Caco-2 (cell line): Measurements from ENCODE around the gene FBN3. TPM values are rescaled to one million over a fixed set of nuclear protein-coding genes. Genes with fewer than 3 reads are reported as not detected.

Source experiments
- BruUV-seq: library from RNA; stranded (reverse); fragments of 400-500 nt; replicated peaks from 2 replicates; lab custom pipeline; 2021; lab: Mats Ljungman, UMichigan
- CTCF ChIA-PET: fragments of 300-600 bp; sonication (Branson Sonifier 250); formaldehyde crosslinking; loops from one replicate; lab custom pipeline; 2022; ENCODE audit warnings: antibody characterized with exemption; lab: Charles Lee
- POLR2A ChIA-PET: fragments of 300-600 bp; sonication (Branson Sonifier 250); formaldehyde crosslinking; loops from one replicate; lab custom pipeline; 2022; ENCODE audit warnings: antibody characterized with exemption; lab: Charles Lee
- DNase-seq, 2 experiments: peaks; one replicate each; pipeline versions ENCODE4 v3.0.0 to v3.0.0-alpha.2; 2020 to 2022
- H3K27me3 ChIP-seq: replicated peaks from 2 replicates; pipeline ENCODE4 v1.6.0; 2011; ENCODE audit warnings: low read length; ENCODE audit not compliant: control insufficient read depth, insufficient read depth
- H3K36me3 ChIP-seq: 2 replicates; pipeline ENCODE4 v1.5.1; 2011; ENCODE audit warnings: low read length; ENCODE audit not compliant: control insufficient read depth, insufficient read depth
- H3K4me1 ChIP-seq: fragments of 250-450 bp; sonication (Bioruptor Pico); 2 replicates; pipeline ENCODE4 v1.5.1; 2020; ENCODE audit warnings: mild to moderate bottlenecking
- H3K4me3 ChIP-seq: 2 replicates; pipeline ENCODE4 v1.5.1; 2011; ENCODE audit warnings: low read depth, mild to moderate bottlenecking, control low read depth, low read length
- H3K9me3 ChIP-seq: fragments of 250-450 bp; sonication (Bioruptor Pico); 2 replicates; pipeline ENCODE4 v1.5.1; 2020; ENCODE audit warnings: mild to moderate bottlenecking, moderate library complexity
- H3K27ac Mint-ChIP-seq: one replicate; pipeline ENCODE4 v1.8.0; 2022; ENCODE audit warnings: mixed read lengths; ENCODE audit not compliant: unreplicated experiment
- H3K27me3 Mint-ChIP-seq: one replicate; pipeline ENCODE4 v1.8.0; 2022; ENCODE audit warnings: mixed read lengths; ENCODE audit not compliant: insufficient read depth, unreplicated experiment
- H3K36me3 Mint-ChIP-seq: one replicate; pipeline ENCODE4 v1.8.0; 2022; ENCODE audit warnings: mild to moderate bottlenecking, mixed read lengths; ENCODE audit not compliant: insufficient read depth, unreplicated experiment
- H3K4me1 Mint-ChIP-seq: one replicate; pipeline ENCODE4 v1.8.0; 2022; ENCODE audit warnings: low read depth, mixed read lengths; ENCODE audit not compliant: unreplicated experiment
- H3K4me3 Mint-ChIP-seq: one replicate; pipeline ENCODE4 v1.8.0; 2022; ENCODE audit warnings: mild to moderate bottlenecking, moderate library complexity, mixed read lengths; ENCODE audit not compliant: unreplicated experiment
- H3K9me3 Mint-ChIP-seq: one replicate; pipeline ENCODE4 v1.8.0; 2022; ENCODE audit warnings: mixed read lengths; ENCODE audit not compliant: unreplicated experiment
- CTCF ChIP-seq, 2 experiments: fragments of 200-600 bp in 1 of 2; IDR thresholded peaks; 1 replicate in 1 of 2; 2 replicates in 1 of 2; pipeline versions ENCODE4 v1.5.1 to v1.8.0; 2011 to 2022; ENCODE audit warnings: antibody characterized with exemption in 1 of 2, control low read depth in 1 of 2, inconsistent platforms in 1 of 2, low read depth in 1 of 2, low read length in 1 of 2, mild to moderate bottlenecking in 1 of 2, moderate library complexity in 1 of 2; ENCODE audit not compliant: insufficient read depth in 1 of 2, severe bottlenecking in 1 of 2, unreplicated experiment in 1 of 2
- intact Hi-C: fragments of 100-400 bp; cut with micrococcal nuclease; formaldehyde crosslinking; loops from one replicate; pipeline ENCODE4 v1.10.0; 2022; ENCODE audit not compliant: unreplicated experiment
- total RNA-seq: library from RNA; stranded (reverse); gene quantifications from 2 replicates; pipeline ENCODE4 v1.2.3, GENCODE V29; 2022

The FBN3 gene
- total RNA-seq, 1 experiment from 2014 or later: 16.4 TPM

- no peak for TF ChIP-seq CTCF (IDR thresholded peaks at IDR 0.05; ENCODE audit: insufficient read depth in 1 of 2, low read depth in 1 of 2, low read length in 1 of 2, severe bottlenecking in 1 of 2, unreplicated experiment in 1 of 2)
- no peak overlapping the region for H3K27ac Mint-ChIP-seq
- no peaks in the 10 kb centered on the region for H3K4me1 ChIP-seq
- H3K4me1 Mint-ChIP-seq: no peaks in the 10 kb centered on the region
- no peaks in the 10 kb centered on the region for H3K9me3 Mint-ChIP-seq
- H3K9me3 ChIP-seq: no peaks in the 10 kb centered on the region
- no peak overlapping the region for H3K4me3 ChIP-seq
- DNase-seq: no peak
- ChIA-PET POLR2A (no interaction called here), CTCF (no interaction called here)
- BruUV-seq: no TSS peak
- H3K4me3 Mint-ChIP-seq: no peak overlapping the region
- H3K27me3 ChIP-seq: no peaks in the 10 kb centered on the region
- no peaks in the 10 kb centered on the region for H3K36me3 Mint-ChIP-seq
- H3K36me3 ChIP-seq: no peaks in the 10 kb centered on the region
- H3K27me3 Mint-ChIP-seq: no peaks in the 10 kb centered on the region
- intact Hi-C loops: no loop called here
Measured at GRCh38 chr19:8120636-8121480, 28.5 kb downstream of the FBN3 start.

GRCh38 chr19:8117991-8118390 is 31.4 kb downstream of the FBN3 start:
- Histone ChIP-seq H3K4me1 (peaks cover under 1% of the 10 kb centered on the region; the same call in 1 of the 2 replicates), H3K27me3 (no peaks in the 10 kb centered on the region), H3K36me3 (no peaks in the 10 kb centered on the region), H3K4me3 (no peak overlapping the region), H3K9me3 (no peaks in the 10 kb centered on the region)
- ChIA-PET POLR2A (no interaction called here), CTCF (no interaction called here)
- H3K36me3 Mint-ChIP-seq: no peaks in the 10 kb centered on the region
- no peaks in the 10 kb centered on the region for H3K4me1 Mint-ChIP-seq
- no peak for DNase-seq
- TF ChIP-seq CTCF (IDR thresholded peaks at IDR 0.05; ENCODE audit: insufficient read depth in 1 of 2, low read depth in 1 of 2, low read length in 1 of 2, severe bottlenecking in 1 of 2, unreplicated experiment in 1 of 2): no peak
- no peak overlapping the region for H3K27ac Mint-ChIP-seq
- H3K27me3 Mint-ChIP-seq: no peaks in the 10 kb centered on the region
- no TSS peak for BruUV-seq
- intact Hi-C loops: no loop called here
- no peak overlapping the region for H3K4me3 Mint-ChIP-seq
- H3K9me3 Mint-ChIP-seq: no peaks in the 10 kb centered on the region

GRCh38 chr19:8116437-8117293 is 32.7 kb downstream of the FBN3 start:
- H3K36me3 ChIP-seq: no peaks in the 10 kb centered on the region
- H3K9me3 ChIP-seq: no peaks in the 10 kb centered on the region
- no peaks in the 10 kb centered on the region for H3K4me1 Mint-ChIP-seq
- no peaks in the 10 kb centered on the region for H3K27me3 ChIP-seq
- H3K27me3 Mint-ChIP-seq: no peaks in the 10 kb centered on the region
- no peak overlapping the region for H3K4me3 ChIP-seq
- H3K4me1 ChIP-seq: peaks cover 5% of the 10 kb centered on the region
- no peak overlapping the region for H3K4me3 Mint-ChIP-seq
- no TSS peak for BruUV-seq
- H3K36me3 Mint-ChIP-seq: no peaks in the 10 kb centered on the region
- no peak for TF ChIP-seq CTCF (IDR thresholded peaks at IDR 0.05; ENCODE audit: insufficient read depth in 1 of 2, low read depth in 1 of 2, low read length in 1 of 2, severe bottlenecking in 1 of 2, unreplicated experiment in 1 of 2)
- DNase-seq: no peak
- intact Hi-C loops: no loop called here
- POLR2A ChIA-PET: no interaction called here
- H3K27ac Mint-ChIP-seq: no peak overlapping the region
- CTCF ChIA-PET: no interaction called here
- H3K9me3 Mint-ChIP-seq: no peaks in the 10 kb centered on the region
